H1 (cell line): Measurements from ENCODE around the gene TMEM72. TPM values are rescaled to one million over a fixed set of nuclear protein-coding genes. Genes with fewer than 3 reads are reported as not detected.

Experiments used
- KDM4A ChIP-seq: IDR thresholded peaks from one replicate; pipeline ENCODE4 v1.7.1; 2012; ENCODE audit warnings: low read depth, mild to moderate bottlenecking, moderate library complexity, low read length, inconsistent platforms; ENCODE audit not compliant: severe bottlenecking
- KDM5A ChIP-seq: fragments of 200-600 bp; IDR thresholded peaks from 2 replicates; pipeline ENCODE4 v1.7.1; 2012; ENCODE audit warnings: mild to moderate bottlenecking, low read length, inconsistent platforms, mixed read lengths
- NRF1 ChIP-seq: IDR thresholded peaks from 2 replicates; pipeline ENCODE4 v1.6.1; 2011; ENCODE audit warnings: mild to moderate bottlenecking, low read depth, low read length, improper control_type of control experiment
- PHF8 ChIP-seq: fragments of 200-600 bp; sonication (generic); conservative IDR thresholded peaks from 2 replicates; pipeline ENCODE4 v1.7.1; 2012; ENCODE audit warnings: low read depth, mild to moderate bottlenecking, inconsistent platforms, low read length, moderate library complexity
- POLR2AphosphoS5 ChIP-seq: IDR thresholded peaks from 2 replicates; pipeline ENCODE4 v1.6.1; 2011; ENCODE audit warnings: low read depth, low read length
- SIN3A ChIP-seq, 2 experiments: IDR thresholded peaks in 1 of 2; conservative IDR thresholded peaks in 1 of 2; 2 replicates each; pipeline ENCODE4 v1.6.1; 2011 to 2012; ENCODE audit warnings: low read length in 2 of 2, improper control_type of control experiment in 1 of 2, low read depth in 1 of 2, mild to moderate bottlenecking in 1 of 2
- polyA plus RNA-seq, 7 experiments: library from polyadenylated mRNA; depleted of rRNA in 3 of 7; stranded (reverse) in 5 of 7; unstranded in 2 of 7; fragments of >200 nt in 5 of 7; fragments of 200-250 nt in 2 of 7; gene quantifications; 1 replicate in 5 of 7; 2 replicates in 1 of 7; 4 replicates in 1 of 7; pipeline versions ENCODE4 v1.2.1 to v1.2.3, GENCODE V29; 2011 to 2013; ENCODE audit warnings: missing spikeins in 2 of 7, mixed read lengths in 2 of 7
- total RNA-seq: library from RNA; stranded (reverse); fragmentation: NEBNext Ultra II Directional; extraction: Animal tissue kit (Norgen Biotek cat#: 25700); gene quantifications from 2 replicates; pipeline ENCODE4 v1.2.1, GENCODE V29; 2021
- TF ChIP-seq, protein P1 (sequence below): IDR thresholded peaks from 2 replicates; pipeline ENCODE4 v1.6.1; 2012; ENCODE audit warnings: inconsistent platforms
- TF ChIP-seq, protein P2 (sequence below), 3 experiments: IDR thresholded peaks; 1 replicate in 2 of 3; 2 replicates in 1 of 3; pipeline versions ENCODE4 v1.5.1 to v1.6.1; 2011; ENCODE audit warnings: low read length in 3 of 3, mild to moderate bottlenecking in 3 of 3, inconsistent platforms in 2 of 3, low read depth in 1 of 3, moderate library complexity in 1 of 3; ENCODE audit not compliant: insufficient read depth in 1 of 3; ENCODE audit errors: control extremely low read depth in 1 of 3

The TMEM72 gene
- total and polyA plus RNA-seq, 2 of the 8 experiments (the other 6 are each of a cell fraction or from before 2014, with no cell fraction given), result not detected

DNA sequence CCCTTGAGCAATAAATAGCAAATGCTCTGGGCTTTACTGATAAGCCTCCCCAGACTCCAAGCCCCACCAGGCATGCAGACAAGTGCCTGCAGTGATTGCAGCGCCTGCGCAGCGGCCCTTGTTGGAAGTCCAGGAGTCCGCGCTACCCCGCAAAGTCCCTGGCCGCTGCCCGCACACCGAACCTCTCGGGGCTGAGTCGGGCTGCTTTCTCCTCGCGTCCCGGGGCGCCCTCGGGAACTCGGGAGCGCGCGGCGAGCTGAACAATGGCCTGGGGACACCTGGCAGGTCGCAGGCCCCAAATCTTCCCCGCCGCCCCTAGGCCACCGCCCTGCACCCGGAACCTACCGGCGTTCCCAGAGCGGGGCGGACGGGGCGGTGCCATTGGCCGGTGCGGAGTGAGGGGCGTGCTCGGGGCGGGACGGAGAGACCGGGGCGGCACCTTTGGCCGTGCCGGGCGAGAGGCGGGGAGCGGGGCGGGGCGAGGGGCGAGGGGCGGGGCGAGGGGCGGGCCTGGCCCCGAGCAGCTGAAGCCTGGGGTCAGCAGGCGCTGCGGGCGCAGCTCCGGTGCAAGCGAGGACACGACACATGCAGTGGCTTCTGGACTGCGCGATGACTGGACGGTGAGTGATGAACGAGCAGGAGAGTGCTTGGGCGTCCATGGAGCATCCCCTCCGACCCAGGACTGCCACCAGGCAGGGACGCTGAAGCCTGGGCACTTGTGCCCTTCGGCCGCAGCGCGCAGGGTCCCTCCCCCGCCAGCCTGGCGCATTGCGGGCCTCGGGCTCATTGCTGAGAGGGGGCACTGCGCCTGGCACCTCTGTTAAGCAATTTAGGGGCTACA, 48.3 kb downstream of the TMEM72 start, which contains the start of gene RASSF4 (continued):
- TF ChIP-seq KDM5A (no peak), KDM4A (peak; percentile 34), SIN3A (conservative IDR thresholded peaks at IDR 0.05 in 1 of 2, IDR thresholded peaks at IDR 0.05 in 1 of 2; ENCODE audit: low read depth in 1 of 2, low read length in 2 of 2) (0 out of 4 replicates have a peak, but pooled peaks of 1 of the 2 experiments have one; percentile 11), PHF8 (peak; percentile 79), POLR2AphosphoS5 (peak; percentile 23; the same call in 1 of the 2 replicates), NRF1 (peak; percentile 60)
- TF ChIP-seq, protein P1, sequence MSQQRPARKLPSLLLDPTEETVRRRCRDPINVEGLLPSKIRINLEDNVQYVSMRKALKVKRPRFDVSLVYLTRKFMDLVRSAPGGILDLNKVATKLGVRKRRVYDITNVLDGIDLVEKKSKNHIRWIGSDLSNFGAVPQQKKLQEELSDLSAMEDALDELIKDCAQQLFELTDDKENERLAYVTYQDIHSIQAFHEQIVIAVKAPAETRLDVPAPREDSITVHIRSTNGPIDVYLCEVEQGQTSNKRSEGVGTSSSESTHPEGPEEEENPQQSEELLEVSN, result 0 out of 2 replicates have a peak, but pooled peaks have one; percentile 20
- TF ChIP-seq, protein P2, sequence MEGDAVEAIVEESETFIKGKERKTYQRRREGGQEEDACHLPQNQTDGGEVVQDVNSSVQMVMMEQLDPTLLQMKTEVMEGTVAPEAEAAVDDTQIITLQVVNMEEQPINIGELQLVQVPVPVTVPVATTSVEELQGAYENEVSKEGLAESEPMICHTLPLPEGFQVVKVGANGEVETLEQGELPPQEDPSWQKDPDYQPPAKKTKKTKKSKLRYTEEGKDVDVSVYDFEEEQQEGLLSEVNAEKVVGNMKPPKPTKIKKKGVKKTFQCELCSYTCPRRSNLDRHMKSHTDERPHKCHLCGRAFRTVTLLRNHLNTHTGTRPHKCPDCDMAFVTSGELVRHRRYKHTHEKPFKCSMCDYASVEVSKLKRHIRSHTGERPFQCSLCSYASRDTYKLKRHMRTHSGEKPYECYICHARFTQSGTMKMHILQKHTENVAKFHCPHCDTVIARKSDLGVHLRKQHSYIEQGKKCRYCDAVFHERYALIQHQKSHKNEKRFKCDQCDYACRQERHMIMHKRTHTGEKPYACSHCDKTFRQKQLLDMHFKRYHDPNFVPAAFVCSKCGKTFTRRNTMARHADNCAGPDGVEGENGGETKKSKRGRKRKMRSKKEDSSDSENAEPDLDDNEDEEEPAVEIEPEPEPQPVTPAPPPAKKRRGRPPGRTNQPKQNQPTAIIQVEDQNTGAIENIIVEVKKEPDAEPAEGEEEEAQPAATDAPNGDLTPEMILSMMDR (IDR thresholded peaks at IDR 0.05; ENCODE audit: control extremely low read depth in 1 of 3, insufficient read depth in 1 of 3, low read depth in 1 of 3, low read length in 3 of 3), result no peak
